ENCODE results near the gene CPE.
"Not testable (repeated sequence)": the region's sequence is repeated elsewhere in the genome, so short reads cannot be mapped to it uniquely, and the experiment has no call there.

Gene CPE

GRCh38 chr4:165378745-165379677 is at the start of gene CPE:
Gene CPE, plus strand, starts transcription at chr4:165379008. Its CDS starts 214 bp downstream, at chr4:165379222.
- peak; percentile 4 to 41 (median 13) for DNase-seq

GRCh38 chr4:165330071-165330470 is 48.7 kb upstream of the CPE start:
- no peak for DNase-seq

- no peak for DNase-seq
Observed at GRCh38 chr4:165330666-165331065, 48.1 kb upstream of the CPE start.

- no peak for DNase-seq
Observed at GRCh38 chr4:165331359-165331758, 47.4 kb upstream of the CPE start.

GRCh38 chr4:165331823-165332222 is 47.0 kb upstream of the CPE start:
- no peak for DNase-seq

- no peak for DNase-seq
Observed at GRCh38 chr4:165332502-165332901, 46.3 kb upstream of the CPE start.

GRCh38 chr4:165335163-165335703 is 43.6 kb upstream of the CPE start:
- no peak for DNase-seq

GRCh38 chr4:165336743-165337142 is 42.1 kb upstream of the CPE start:
- DNase-seq: no peak

- DNase-seq: not testable (repeated sequence)
Observed at GRCh38 chr4:165342340-165342739, 36.5 kb upstream of the CPE start.

GRCh38 chr4:165343353-165344191 is 35.2 kb upstream of the CPE start:
- DNase-seq: peak in 1 of 4 experiments; percentile 16

- DNase-seq: no peak
Observed at GRCh38 chr4:165345666-165346417, 33.0 kb upstream of the CPE start.

- DNase-seq: no peak
Observed at GRCh38 chr4:165347647-165348569, 30.9 kb upstream of the CPE start.

- no peak for DNase-seq
Observed at GRCh38 chr4:165351359-165352130, 27.3 kb upstream of the CPE start.

- no peak for DNase-seq
Observed at GRCh38 chr4:165355900-165356300, 22.9 kb upstream of the CPE start.

- DNase-seq: no peak
Observed at GRCh38 chr4:165359506-165359905, 19.3 kb upstream of the CPE start.

GRCh38 chr4:165360041-165360695 is 18.6 kb upstream of the CPE start:
- DNase-seq: no peak

GRCh38 chr4:165360985-165361670 is 17.7 kb upstream of the CPE start:
- DNase-seq: no peak

GRCh38 chr4:165361810-165362209 is 17.0 kb upstream of the CPE start:
- no peak for DNase-seq

- no peak for DNase-seq
Observed at GRCh38 chr4:165364452-165365080, 14.2 kb upstream of the CPE start.
